PC-9 (cell line): ENCODE results near the gene SLCO2A1.

ENCODE experiments used
- EZH2 ChIP-seq: fragments of 200-600 bp; sonication (generic); IDR thresholded peaks from 2 replicates; pipeline ENCODE4 v1.8.0; 2017; ENCODE audit warnings: antibody characterized with exemption, low read depth
- TF ChIP-seq, protein P1 (sequence below): fragments of 200-600 bp; sonication (generic); conservative IDR thresholded peaks from 2 replicates; pipeline ENCODE4 v1.6.1; 2017; ENCODE audit warnings: mixed run types, antibody characterized with exemption, mild to moderate bottlenecking, moderate library complexity

DNA sequence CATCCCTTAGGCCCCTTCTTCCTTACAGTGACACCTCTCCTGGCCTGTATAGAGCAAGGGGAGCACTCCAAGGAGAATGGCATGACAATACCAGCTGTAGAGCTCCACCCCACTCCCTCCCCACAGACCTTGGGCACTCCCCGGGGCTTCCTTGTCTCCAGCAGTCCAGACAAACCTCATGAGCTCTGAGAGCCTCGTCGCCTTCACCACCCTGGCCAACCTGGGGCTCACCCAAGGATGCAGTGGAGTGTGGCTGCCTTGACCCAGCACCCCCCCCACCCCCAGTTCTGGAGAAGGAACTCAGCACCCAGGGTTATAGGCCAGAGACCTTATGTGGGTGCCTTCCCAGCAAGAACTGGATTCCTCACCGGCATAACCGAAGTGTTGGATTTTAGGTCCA lies 7.4 kb upstream of the SLCO2A1 start:
- TF ChIP-seq EZH2, result no peak
- TF ChIP-seq, protein P1, sequence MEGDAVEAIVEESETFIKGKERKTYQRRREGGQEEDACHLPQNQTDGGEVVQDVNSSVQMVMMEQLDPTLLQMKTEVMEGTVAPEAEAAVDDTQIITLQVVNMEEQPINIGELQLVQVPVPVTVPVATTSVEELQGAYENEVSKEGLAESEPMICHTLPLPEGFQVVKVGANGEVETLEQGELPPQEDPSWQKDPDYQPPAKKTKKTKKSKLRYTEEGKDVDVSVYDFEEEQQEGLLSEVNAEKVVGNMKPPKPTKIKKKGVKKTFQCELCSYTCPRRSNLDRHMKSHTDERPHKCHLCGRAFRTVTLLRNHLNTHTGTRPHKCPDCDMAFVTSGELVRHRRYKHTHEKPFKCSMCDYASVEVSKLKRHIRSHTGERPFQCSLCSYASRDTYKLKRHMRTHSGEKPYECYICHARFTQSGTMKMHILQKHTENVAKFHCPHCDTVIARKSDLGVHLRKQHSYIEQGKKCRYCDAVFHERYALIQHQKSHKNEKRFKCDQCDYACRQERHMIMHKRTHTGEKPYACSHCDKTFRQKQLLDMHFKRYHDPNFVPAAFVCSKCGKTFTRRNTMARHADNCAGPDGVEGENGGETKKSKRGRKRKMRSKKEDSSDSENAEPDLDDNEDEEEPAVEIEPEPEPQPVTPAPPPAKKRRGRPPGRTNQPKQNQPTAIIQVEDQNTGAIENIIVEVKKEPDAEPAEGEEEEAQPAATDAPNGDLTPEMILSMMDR, result no peak
